ENCODE data around the gene ADGRG2.
"Not testable (repeated sequence)": the region's sequence is repeated elsewhere in the genome, so short reads cannot be mapped to it uniquely, and the experiment has no call there.

The ADGRG2 gene

DNA sequence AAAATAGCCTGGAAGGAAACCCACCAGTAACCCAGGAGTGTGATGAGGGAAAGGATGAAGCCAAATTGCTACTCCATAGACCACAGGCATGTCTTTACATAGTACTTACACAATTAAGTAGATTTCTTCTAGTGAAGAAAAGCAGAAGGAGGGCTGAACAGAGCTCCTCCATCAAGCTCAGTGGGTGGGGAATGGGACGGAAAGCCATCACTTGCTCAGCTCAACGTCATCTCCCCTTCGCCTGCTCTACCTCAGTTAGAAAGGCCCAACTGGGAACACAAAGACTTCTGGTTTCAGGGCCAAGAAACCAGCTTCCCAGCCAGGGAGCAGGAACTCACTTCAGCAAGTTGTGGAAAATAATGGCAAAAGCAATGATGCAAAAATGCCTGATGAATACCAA, 36.6 kb downstream of the ADGRG2 start:
- TF ChIP-seq, protein P1, sequence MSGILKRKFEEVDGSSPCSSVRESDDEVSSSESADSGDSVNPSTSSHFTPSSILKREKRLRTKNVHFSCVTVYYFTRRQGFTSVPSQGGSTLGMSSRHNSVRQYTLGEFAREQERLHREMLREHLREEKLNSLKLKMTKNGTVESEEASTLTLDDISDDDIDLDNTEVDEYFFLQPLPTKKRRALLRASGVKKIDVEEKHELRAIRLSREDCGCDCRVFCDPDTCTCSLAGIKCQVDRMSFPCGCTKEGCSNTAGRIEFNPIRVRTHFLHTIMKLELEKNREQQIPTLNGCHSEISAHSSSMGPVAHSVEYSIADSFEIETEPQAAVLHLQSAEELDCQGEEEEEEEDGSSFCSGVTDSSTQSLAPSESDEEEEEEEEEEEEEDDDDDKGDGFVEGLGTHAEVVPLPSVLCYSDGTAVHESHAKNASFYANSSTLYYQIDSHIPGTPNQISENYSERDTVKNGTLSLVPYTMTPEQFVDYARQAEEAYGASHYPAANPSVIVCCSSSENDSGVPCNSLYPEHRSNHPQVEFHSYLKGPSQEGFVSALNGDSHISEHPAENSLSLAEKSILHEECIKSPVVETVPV (CRISPR knock-in tag; IDR thresholded peaks at IDR 0.05) = no peak
- TF ChIP-seq ZFP3 (CRISPR knock-in tag; IDR thresholded peaks at IDR 0.05) (no peak), TCF4 (CRISPR knock-in tag; IDR thresholded peaks at IDR 0.05; ENCODE audit: borderline replicate concordance) (no peak)
- no peak for ATAC-seq

DNA sequence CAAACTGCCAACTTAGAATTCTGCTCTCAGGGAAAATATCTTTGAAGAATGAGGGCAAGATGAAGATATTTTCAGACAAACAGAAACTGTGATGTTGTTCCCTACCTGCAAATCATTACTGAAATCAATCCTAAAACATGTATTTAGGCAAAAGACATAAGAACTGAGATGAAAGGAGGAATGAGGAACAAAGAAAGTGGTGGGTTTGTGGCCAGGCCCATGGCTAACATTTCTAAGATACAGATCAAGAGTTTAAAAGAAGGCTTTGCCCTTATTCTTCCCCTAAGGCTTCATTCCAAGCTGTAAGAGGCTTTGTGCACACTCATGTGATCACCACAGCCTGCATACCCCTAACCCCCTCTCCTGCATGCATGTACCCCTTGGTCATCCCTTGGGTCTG, 46.5 kb downstream of the ADGRG2 start:
- ATAC-seq = no peak
- TF ChIP-seq BACH2 (CRISPR knock-in tag; IDR thresholded peaks at IDR 0.05; ENCODE audit: borderline replicate concordance) (no peak), TOX (CRISPR knock-in tag; IDR thresholded peaks at IDR 0.05; ENCODE audit: borderline replicate concordance) (no peak), ZNF70 (CRISPR knock-in tag; IDR thresholded peaks at IDR 0.05) (no peak), SNAI2 (CRISPR knock-in tag; IDR thresholded peaks at IDR 0.05) (no peak), ZNF8 (CRISPR knock-in tag; IDR thresholded peaks at IDR 0.05) (no peak), CSDC2 (CRISPR knock-in tag; IDR thresholded peaks at IDR 0.05) (no peak)

DNA sequence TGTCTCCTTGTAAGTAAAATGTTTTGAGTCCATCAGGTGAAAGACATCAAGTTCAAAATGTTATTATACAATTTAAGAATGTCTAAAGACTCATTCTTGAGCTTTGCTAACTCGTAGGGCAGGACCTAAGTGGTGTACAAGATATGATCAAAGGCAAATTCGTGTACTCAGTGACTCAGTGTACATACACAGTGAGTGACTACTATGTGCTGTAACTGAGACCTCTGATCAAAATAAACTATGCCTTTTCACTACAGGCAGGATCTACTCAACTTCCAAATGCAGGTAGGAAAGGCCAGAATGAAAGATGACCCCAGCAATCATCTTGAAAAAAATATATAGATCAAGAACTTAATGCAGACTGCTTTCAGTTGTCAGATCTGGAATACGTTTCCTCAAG, 49.9 kb downstream of the ADGRG2 start:
- ATAC-seq = no peak
- no peak for TF ChIP-seq ZC3H10 (CRISPR knock-in tag; IDR thresholded peaks at IDR 0.05)

DNA sequence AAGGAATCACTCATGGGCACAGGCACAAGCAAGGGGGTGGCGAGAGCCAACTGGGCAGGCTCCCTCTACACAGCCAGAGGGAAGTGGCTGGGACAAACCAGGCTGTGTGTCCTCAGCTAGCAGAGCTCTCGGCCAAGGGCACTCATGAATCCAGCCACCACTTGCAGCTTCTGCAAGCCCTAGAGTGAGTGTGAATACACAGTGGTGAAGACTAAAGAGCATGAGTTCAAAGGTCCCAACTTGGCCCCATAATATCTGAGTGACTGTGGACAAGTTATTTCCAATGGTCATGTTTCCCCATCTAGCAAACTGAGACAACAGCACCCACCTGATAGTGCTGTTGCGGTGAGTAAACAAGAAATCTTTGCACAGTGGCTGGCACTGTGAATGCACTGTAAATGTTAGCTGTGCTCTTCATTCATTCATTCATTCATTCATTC, 51.7 kb downstream of the ADGRG2 start:
- TF ChIP-seq ZFP30 (CRISPR knock-in tag; IDR thresholded peaks at IDR 0.05) (no peak), ESRRG (CRISPR knock-in tag; IDR thresholded peaks at IDR 0.05) (no peak), ISL1 (CRISPR knock-in tag; IDR thresholded peaks at IDR 0.05) (no peak), ZNF8 (CRISPR knock-in tag; IDR thresholded peaks at IDR 0.05) (no peak)
- TF ChIP-seq, protein P1 (CRISPR knock-in tag; IDR thresholded peaks at IDR 0.05) = no peak
- TF ChIP-seq, protein P2, sequence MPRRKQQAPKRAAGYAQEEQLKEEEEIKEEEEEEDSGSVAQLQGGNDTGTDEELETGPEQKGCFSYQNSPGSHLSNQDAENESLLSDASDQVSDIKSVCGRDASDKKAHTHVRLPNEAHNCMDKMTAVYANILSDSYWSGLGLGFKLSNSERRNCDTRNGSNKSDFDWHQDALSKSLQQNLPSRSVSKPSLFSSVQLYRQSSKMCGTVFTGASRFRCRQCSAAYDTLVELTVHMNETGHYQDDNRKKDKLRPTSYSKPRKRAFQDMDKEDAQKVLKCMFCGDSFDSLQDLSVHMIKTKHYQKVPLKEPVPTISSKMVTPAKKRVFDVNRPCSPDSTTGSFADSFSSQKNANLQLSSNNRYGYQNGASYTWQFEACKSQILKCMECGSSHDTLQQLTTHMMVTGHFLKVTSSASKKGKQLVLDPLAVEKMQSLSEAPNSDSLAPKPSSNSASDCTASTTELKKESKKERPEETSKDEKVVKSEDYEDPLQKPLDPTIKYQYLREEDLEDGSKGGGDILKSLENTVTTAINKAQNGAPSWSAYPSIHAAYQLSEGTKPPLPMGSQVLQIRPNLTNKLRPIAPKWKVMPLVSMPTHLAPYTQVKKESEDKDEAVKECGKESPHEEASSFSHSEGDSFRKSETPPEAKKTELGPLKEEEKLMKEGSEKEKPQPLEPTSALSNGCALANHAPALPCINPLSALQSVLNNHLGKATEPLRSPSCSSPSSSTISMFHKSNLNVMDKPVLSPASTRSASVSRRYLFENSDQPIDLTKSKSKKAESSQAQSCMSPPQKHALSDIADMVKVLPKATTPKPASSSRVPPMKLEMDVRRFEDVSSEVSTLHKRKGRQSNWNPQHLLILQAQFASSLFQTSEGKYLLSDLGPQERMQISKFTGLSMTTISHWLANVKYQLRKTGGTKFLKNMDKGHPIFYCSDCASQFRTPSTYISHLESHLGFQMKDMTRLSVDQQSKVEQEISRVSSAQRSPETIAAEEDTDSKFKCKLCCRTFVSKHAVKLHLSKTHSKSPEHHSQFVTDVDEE (CRISPR knock-in tag; IDR thresholded peaks at IDR 0.05) = no peak
- no peak for ATAC-seq

DNA sequence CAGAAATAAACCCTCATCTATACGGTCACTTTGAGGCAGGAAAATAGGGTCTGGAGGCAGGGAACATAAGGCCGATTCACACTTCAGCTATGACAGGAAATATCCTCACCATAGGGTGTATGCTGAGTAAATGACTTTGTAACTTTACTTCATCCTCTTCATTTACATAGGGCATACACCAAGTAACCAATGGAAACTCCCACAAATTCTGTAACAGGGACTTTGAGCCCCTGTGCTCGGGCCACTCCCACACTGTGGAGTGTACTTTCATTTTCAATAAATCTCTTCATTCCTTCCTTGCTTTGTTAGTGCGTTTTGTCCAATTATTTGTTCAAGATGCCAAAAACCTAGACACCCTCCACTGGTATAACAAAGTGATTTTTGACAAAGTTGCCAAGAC, 55.3 kb downstream of the ADGRG2 start:
- not testable (repeated sequence) for ATAC-seq

DNA sequence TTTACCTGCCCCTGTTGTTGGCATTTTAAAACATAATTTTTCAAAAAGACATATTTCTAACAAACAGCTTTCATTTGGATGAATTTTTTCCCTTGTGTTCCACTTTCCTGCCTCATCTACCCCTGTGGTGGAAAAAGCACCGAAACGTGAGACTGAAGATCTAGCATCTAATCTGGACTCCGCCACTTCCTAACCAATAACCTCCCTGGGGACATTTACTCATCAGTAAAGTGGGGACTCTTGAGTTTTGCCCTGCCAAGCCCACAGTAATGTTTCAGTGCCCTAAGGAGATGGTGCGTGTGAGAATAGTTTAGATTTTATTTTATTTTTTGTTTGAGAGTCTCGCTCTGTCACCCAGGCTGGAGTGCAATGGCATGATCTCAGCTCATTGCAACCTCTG, 56.7 kb downstream of the ADGRG2 start:
- ATAC-seq = no peak
- TF ChIP-seq CSDC2 (CRISPR knock-in tag; IDR thresholded peaks at IDR 0.05) = no peak
- no peak for TF ChIP-seq ZC3H10 (CRISPR knock-in tag; IDR thresholded peaks at IDR 0.05)
- TF ChIP-seq, protein P3, sequence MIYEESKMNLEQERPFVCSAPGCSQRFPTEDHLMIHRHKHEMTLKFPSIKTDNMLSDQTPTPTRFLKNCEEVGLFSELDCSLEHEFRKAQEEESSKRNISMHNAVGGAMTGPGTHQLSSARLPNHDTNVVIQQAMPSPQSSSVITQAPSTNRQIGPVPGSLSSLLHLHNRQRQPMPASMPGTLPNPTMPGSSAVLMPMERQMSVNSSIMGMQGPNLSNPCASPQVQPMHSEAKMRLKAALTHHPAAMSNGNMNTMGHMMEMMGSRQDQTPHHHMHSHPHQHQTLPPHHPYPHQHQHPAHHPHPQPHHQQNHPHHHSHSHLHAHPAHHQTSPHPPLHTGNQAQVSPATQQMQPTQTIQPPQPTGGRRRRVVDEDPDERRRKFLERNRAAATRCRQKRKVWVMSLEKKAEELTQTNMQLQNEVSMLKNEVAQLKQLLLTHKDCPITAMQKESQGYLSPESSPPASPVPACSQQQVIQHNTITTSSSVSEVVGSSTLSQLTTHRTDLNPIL (CRISPR knock-in tag; IDR thresholded peaks at IDR 0.05; ENCODE audit: low read depth) = no peak
- TF ChIP-seq, protein P4, sequence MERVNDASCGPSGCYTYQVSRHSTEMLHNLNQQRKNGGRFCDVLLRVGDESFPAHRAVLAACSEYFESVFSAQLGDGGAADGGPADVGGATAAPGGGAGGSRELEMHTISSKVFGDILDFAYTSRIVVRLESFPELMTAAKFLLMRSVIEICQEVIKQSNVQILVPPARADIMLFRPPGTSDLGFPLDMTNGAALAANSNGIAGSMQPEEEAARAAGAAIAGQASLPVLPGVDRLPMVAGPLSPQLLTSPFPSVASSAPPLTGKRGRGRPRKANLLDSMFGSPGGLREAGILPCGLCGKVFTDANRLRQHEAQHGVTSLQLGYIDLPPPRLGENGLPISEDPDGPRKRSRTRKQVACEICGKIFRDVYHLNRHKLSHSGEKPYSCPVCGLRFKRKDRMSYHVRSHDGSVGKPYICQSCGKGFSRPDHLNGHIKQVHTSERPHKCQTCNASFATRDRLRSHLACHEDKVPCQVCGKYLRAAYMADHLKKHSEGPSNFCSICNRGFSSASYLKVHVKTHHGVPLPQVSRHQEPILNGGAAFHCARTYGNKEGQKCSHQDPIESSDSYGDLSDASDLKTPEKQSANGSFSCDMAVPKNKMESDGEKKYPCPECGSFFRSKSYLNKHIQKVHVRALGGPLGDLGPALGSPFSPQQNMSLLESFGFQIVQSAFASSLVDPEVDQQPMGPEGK (CRISPR knock-in tag; IDR thresholded peaks at IDR 0.05; ENCODE audit: borderline replicate concordance) = no peak

All from SK-N-SH treated with all-trans-retinoic acid at 6 μM for 48 hours (cell line).